GM18505 (cell line): Measurements from ENCODE around the gene CYP2B6.
"Not testable (repeated sequence)": the region's sequence is repeated elsewhere in the genome, so short reads cannot be mapped to it uniquely, and the experiment has no call there.

ENCODE experiments used
- ATAC-seq: cut with Tn5 transposase; IDR thresholded peaks from one replicate; pipeline ENCODE4 v1.9.1; 2021; ENCODE audit not compliant: unreplicated experiment
- POLR2A ChIP-seq: IDR thresholded peaks from 4 replicates; pipeline ENCODE4 v1.6.1; 2011; ENCODE audit warnings: borderline replicate concordance; ENCODE audit not compliant: insufficient read depth, insufficient read length; ENCODE audit errors: extremely low read depth

Gene CYP2B6

GRCh38 chr19:40990972-40991381 is at the start of gene CYP2B6:
TSS of gene CYP2B6 (plus strand) at chr19:40991282. CDS start at chr19:40991306, 24 bp downstream.
- no peak for ATAC-seq
- TF ChIP-seq POLR2A, result no peak

- TF ChIP-seq POLR2A, result no peak
- ATAC-seq, result no peak
Observed at GRCh38 chr19:40941481-40942219, 49.4 kb upstream of the CYP2B6 start.

GRCh38 chr19:40945645-40946044 is 45.4 kb upstream of the CYP2B6 start:
- TF ChIP-seq POLR2A, result no peak
- ATAC-seq, result no peak

GRCh38 chr19:40947114-40947513 is 44.0 kb upstream of the CYP2B6 start:
- TF ChIP-seq POLR2A, result no peak

GRCh38 chr19:40947573-40947972 is 43.5 kb upstream of the CYP2B6 start:
- no peak for ATAC-seq
- no peak for TF ChIP-seq POLR2A

More at GRCh38 chr19:40947114-40947513, 44.0 kb upstream of the CYP2B6 start:
- no peak for ATAC-seq

GRCh38 chr19:40948580-40949299 is 42.3 kb upstream of the CYP2B6 start:
- no peak for ATAC-seq
- no peak for TF ChIP-seq POLR2A

- ATAC-seq, result no peak
- no peak for TF ChIP-seq POLR2A
Observed at GRCh38 chr19:40954573-40954972, 36.5 kb upstream of the CYP2B6 start.

- TF ChIP-seq POLR2A, result no peak
- ATAC-seq, result no peak
Observed at GRCh38 chr19:40959338-40959737, 31.7 kb upstream of the CYP2B6 start.

GRCh38 chr19:40960062-40960685 is 30.9 kb upstream of the CYP2B6 start:
- no peak for ATAC-seq

GRCh38 chr19:40960780-40961179 is 30.3 kb upstream of the CYP2B6 start:
- no peak for TF ChIP-seq POLR2A
- ATAC-seq, result no peak

More at GRCh38 chr19:40960062-40960685, 30.9 kb upstream of the CYP2B6 start:
- TF ChIP-seq POLR2A, result no peak

GRCh38 chr19:40962460-40962961 is 28.6 kb upstream of the CYP2B6 start:
- no peak for ATAC-seq
- no peak for TF ChIP-seq POLR2A

- ATAC-seq, result not testable (repeated sequence)
Observed at GRCh38 chr19:40964361-40964760, 26.7 kb upstream of the CYP2B6 start.

- not testable (repeated sequence) for ATAC-seq
Observed at GRCh38 chr19:40965351-40965750, 25.7 kb upstream of the CYP2B6 start.

- not testable (repeated sequence) for ATAC-seq
Observed at GRCh38 chr19:40966591-40966990, 24.5 kb upstream of the CYP2B6 start.

GRCh38 chr19:40968065-40968464 is 23.0 kb upstream of the CYP2B6 start:
- not testable (repeated sequence) for ATAC-seq

- ATAC-seq, result not testable (repeated sequence)
Observed at GRCh38 chr19:40969721-40970120, 21.4 kb upstream of the CYP2B6 start.

- ATAC-seq, result not testable (repeated sequence)
Observed at GRCh38 chr19:40970396-40971345, 20.4 kb upstream of the CYP2B6 start.
